ENCODE data around the gene GRIP1.
A peak's percentile ranks its signal among the peaks of the same experiment; 100 is the strongest.

The GRIP1 gene

GRCh38 chr12:66371982-66372381, 306.9 kb downstream of the GRIP1 start:
- no peaks in the 10 kb centered on the region for H3K4me1 Mint-ChIP-seq (ENCODE audit: low read depth)
- H3K36me3 Mint-ChIP-seq: peaks cover 28% of the 10 kb centered on the region
- H3K27ac Mint-ChIP-seq: no peak overlapping the region
- H3K4me3 Mint-ChIP-seq: no peak overlapping the region
- H3K9me3 Mint-ChIP-seq (ENCODE audit: low read depth): no peaks in the 10 kb centered on the region
- no peaks in the 10 kb centered on the region for H3K27me3 Mint-ChIP-seq

GRCh38 chr12:66367015-66367667, 311.7 kb downstream of the GRIP1 start:
- Mint-ChIP-seq H3K36me3 (peaks cover 32% of the 10 kb centered on the region), H3K4me3 (no peak overlapping the region), H3K27ac (no peak overlapping the region), H3K4me1 (ENCODE audit: low read depth) (no peaks in the 10 kb centered on the region), H3K27me3 (no peaks in the 10 kb centered on the region), H3K9me3 (ENCODE audit: low read depth) (no peaks in the 10 kb centered on the region)

- H3K27me3 Mint-ChIP-seq: no peaks in the 10 kb centered on the region
- no peaks in the 10 kb centered on the region for H3K4me1 Mint-ChIP-seq (ENCODE audit: low read depth)
- no peaks in the 10 kb centered on the region for H3K9me3 Mint-ChIP-seq (ENCODE audit: low read depth)
- no peak overlapping the region for H3K27ac Mint-ChIP-seq
- H3K36me3 Mint-ChIP-seq: peaks cover 26% of the 10 kb centered on the region
- no peak overlapping the region for H3K4me3 Mint-ChIP-seq
Observed at GRCh38 chr12:66365718-66366490, 313.0 kb downstream of the GRIP1 start.

DNA sequence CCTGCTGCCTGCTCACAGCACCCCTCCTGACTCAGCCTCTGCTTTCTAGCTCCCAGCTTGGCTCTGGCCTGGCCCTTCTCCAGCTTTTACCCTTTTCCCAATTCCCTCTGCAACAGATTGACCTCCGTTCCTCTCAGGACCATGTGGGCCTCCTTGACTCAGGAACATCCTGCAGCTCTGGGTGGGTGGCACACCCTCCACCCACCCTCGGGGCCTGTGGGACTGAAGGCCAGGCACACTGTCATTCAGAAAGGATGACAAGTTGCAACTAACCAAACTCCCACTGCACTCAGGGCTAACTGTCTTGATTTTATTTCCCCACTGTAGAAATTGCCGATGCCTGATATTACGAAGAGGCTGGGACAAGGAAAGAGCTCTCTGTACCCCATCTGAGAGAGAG, 317.2 kb downstream of the GRIP1 start:
- H3K36me3 Mint-ChIP-seq: peaks cover 11% of the 10 kb centered on the region
- H3K4me3 Mint-ChIP-seq: no peak overlapping the region
- no peaks in the 10 kb centered on the region for H3K9me3 Mint-ChIP-seq (ENCODE audit: low read depth)
- no peaks in the 10 kb centered on the region for H3K27me3 Mint-ChIP-seq
- no peaks in the 10 kb centered on the region for H3K4me1 Mint-ChIP-seq (ENCODE audit: low read depth)
- no peak overlapping the region for H3K27ac Mint-ChIP-seq

GRCh38 chr12:66359300-66359699, 319.6 kb downstream of the GRIP1 start:
- Mint-ChIP-seq H3K36me3 (peaks cover 3% of the 10 kb centered on the region), H3K9me3 (ENCODE audit: low read depth) (no peaks in the 10 kb centered on the region), H3K27me3 (no peaks in the 10 kb centered on the region), H3K27ac (no peak overlapping the region), H3K4me1 (ENCODE audit: low read depth) (no peaks in the 10 kb centered on the region), H3K4me3 (no peak overlapping the region)

GRCh38 chr12:66354291-66354690, 324.6 kb downstream of the GRIP1 start:
- Mint-ChIP-seq H3K27ac (no peak overlapping the region), H3K4me3 (no peak overlapping the region), H3K27me3 (no peaks in the 10 kb centered on the region)

DNA sequence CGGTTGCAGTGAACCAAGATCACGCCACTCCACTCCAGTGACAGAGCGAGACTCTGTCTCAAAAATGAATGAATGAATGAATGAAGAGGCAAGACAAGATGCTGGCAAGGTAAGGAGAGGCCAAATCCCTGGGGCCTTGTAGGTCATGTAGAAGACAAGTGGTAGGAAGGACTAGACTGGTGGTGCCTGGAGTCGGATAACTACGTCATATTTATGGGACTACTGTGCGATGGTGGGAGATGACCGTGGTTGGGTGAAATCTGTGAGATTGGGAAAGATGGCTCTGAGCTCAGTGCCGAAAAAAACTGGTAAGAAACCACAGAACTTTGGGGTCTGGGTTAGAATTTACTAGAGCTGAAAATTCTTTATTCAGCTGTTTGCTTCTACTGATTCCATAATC, 326.0 kb downstream of the GRIP1 start:
- Mint-ChIP-seq H3K9me3 (ENCODE audit: low read depth) (no peaks in the 10 kb centered on the region), H3K27ac (peak overlapping the region; percentile 2), H3K36me3 (peaks cover 12% of the 10 kb centered on the region), H3K4me1 (ENCODE audit: low read depth) (no peaks in the 10 kb centered on the region), H3K4me3 (no peak overlapping the region), H3K27me3 (no peaks in the 10 kb centered on the region)

More at GRCh38 chr12:66354291-66354690, 324.6 kb downstream of the GRIP1 start:
- Mint-ChIP-seq H3K4me1 (ENCODE audit: low read depth) (no peaks in the 10 kb centered on the region), H3K9me3 (ENCODE audit: low read depth) (no peaks in the 10 kb centered on the region), H3K36me3 (peaks cover 8% of the 10 kb centered on the region)

DNA sequence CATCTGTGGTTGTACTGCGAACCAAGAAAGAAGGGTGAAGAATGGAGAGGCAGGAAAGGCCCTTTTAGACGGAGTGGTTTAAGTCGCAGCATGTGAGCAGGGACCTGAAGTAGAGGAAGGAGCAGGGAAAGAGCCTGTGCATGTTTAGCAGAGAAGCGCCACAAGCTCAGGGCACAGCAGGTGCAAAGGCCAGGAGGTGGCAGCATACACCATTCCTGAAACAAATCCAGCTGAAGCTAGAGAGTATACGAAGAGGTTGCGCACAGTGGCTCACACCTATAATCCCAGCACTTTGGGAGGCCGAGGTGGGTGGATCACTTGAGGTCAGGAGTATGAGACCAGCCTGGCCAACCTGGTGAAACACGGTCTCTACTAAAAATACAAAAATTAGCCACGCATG, 326.7 kb downstream of the GRIP1 start:
- no peak overlapping the region for H3K4me3 Mint-ChIP-seq
- H3K36me3 Mint-ChIP-seq: peaks cover 12% of the 10 kb centered on the region
- H3K27ac Mint-ChIP-seq: no peak overlapping the region
- H3K9me3 Mint-ChIP-seq (ENCODE audit: low read depth): no peaks in the 10 kb centered on the region
- no peaks in the 10 kb centered on the region for H3K27me3 Mint-ChIP-seq
- H3K4me1 Mint-ChIP-seq (ENCODE audit: low read depth): no peaks in the 10 kb centered on the region

DNA sequence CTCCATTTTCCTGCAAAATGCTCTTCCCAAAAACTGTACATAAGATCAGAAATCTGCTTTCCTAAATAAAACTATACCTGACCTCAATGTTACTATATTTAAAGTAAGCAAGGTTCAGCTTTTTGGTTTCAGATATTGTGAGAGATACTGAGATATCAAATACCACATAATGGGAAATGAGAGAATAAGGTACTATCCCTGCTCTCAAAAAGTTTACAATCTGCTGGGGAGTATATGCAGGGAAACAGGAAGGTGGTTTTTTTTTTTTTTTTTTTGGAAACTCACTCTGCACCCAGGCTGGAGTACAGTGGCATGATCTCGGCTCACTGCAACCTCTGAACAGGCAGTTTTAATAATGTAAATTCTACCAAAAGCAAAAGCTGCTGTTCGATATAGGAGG, 327.6 kb downstream of the GRIP1 start:
- Mint-ChIP-seq H3K27ac (peak overlapping the region; percentile 28), H3K36me3 (peaks cover 16% of the 10 kb centered on the region), H3K9me3 (ENCODE audit: low read depth) (no peaks in the 10 kb centered on the region)

DNA sequence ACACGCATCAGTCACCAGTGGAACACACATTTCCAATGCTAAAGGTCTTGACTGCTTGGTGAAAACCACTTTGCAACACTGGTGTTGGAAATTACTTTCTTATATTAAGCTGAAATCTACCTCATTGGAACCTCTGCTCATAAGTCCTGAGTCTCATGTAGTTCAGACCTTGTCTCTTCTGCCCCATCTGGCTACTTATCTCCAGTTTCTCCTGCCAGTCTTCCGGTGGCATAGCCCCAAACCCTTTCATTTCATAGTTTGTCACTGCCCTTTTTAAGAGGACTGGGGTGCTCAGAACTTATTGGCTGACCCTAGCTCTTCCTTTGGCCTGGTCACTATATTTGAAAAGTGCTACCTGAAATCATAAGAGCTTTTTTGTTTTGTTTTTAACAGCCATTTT, 332.9 kb downstream of the GRIP1 start:
- Mint-ChIP-seq H3K4me3 (no peak overlapping the region), H3K27me3 (no peaks in the 10 kb centered on the region), H3K4me1 (ENCODE audit: low read depth) (peaks cover 27% of the 10 kb centered on the region), H3K36me3 (peaks cover 31% of the 10 kb centered on the region), H3K27ac (peak overlapping the region; percentile 64), H3K9me3 (ENCODE audit: low read depth) (no peaks in the 10 kb centered on the region)

More for the DNA sequence above, 327.6 kb downstream of the GRIP1 start:
- Mint-ChIP-seq H3K4me1 (ENCODE audit: low read depth) (no peaks in the 10 kb centered on the region), H3K27me3 (no peaks in the 10 kb centered on the region), H3K4me3 (no peak overlapping the region)

GRCh38 chr12:66345212-66345611, 333.7 kb downstream of the GRIP1 start:
- Mint-ChIP-seq H3K27ac (peak overlapping the region; percentile 62), H3K9me3 (ENCODE audit: low read depth) (no peaks in the 10 kb centered on the region), H3K27me3 (no peaks in the 10 kb centered on the region), H3K4me3 (no peak overlapping the region), H3K36me3 (peaks cover 37% of the 10 kb centered on the region), H3K4me1 (ENCODE audit: low read depth) (peaks cover 27% of the 10 kb centered on the region)

GRCh38 chr12:66341126-66341525, 337.8 kb downstream of the GRIP1 start:
- H3K36me3 Mint-ChIP-seq: peaks cover 48% of the 10 kb centered on the region
- no peak overlapping the region for H3K4me3 Mint-ChIP-seq
- H3K27me3 Mint-ChIP-seq: no peaks in the 10 kb centered on the region
- peaks cover 3% of the 10 kb centered on the region for H3K9me3 Mint-ChIP-seq (ENCODE audit: low read depth)
- no peak overlapping the region for H3K27ac Mint-ChIP-seq
- H3K4me1 Mint-ChIP-seq (ENCODE audit: low read depth): peaks cover 25% of the 10 kb centered on the region

- Mint-ChIP-seq H3K4me1 (ENCODE audit: low read depth) (peaks cover 15% of the 10 kb centered on the region), H3K36me3 (peaks cover 47% of the 10 kb centered on the region), H3K4me3 (no peak overlapping the region), H3K9me3 (ENCODE audit: low read depth) (peaks cover 3% of the 10 kb centered on the region), H3K27me3 (no peaks in the 10 kb centered on the region), H3K27ac (no peak overlapping the region)
Observed at GRCh38 chr12:66340131-66340530, 338.7 kb downstream of the GRIP1 start.

DNA sequence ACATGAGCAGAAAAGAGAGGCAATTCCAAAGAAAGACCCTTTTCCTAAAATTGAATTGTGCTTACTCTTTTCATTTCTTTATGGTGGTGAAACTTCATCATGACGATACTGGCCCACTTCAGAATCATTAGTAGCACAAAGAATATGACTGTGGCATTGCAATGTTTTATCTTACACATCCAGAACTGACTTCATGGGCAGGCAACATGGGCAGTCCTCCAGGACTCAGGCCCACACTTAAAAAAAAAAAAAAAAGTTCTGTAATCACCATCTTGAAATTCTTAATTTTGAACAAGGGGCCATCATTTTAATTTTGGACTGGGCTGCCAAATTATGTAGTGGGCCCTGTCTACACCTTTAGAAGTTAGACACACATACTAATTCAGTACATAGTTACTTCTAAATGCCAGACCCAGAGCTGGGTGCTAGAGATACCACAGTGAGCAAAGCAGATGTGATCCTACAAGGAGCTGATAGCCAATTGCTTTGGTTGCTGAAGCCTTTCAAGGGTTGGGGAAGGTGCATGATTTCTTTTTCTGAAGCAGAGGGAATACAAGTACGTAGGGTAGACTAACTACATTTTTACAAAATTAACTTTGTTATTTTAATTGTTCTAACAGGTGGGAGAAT, 341.4 kb downstream of the GRIP1 start:
- H3K4me1 Mint-ChIP-seq (ENCODE audit: low read depth): peaks cover 6% of the 10 kb centered on the region

GRCh38 chr12:66335746-66336145, 343.1 kb downstream of the GRIP1 start:
- H3K9me3 Mint-ChIP-seq (ENCODE audit: low read depth): peaks cover 3% of the 10 kb centered on the region
- H3K27me3 Mint-ChIP-seq: no peaks in the 10 kb centered on the region
- H3K4me3 Mint-ChIP-seq: no peak overlapping the region
- H3K27ac Mint-ChIP-seq: no peak overlapping the region
- peaks cover 39% of the 10 kb centered on the region for H3K36me3 Mint-ChIP-seq
- peaks cover 15% of the 10 kb centered on the region for H3K4me1 Mint-ChIP-seq (ENCODE audit: low read depth)

More for the DNA sequence above, 341.4 kb downstream of the GRIP1 start:
- peaks cover 3% of the 10 kb centered on the region for H3K9me3 Mint-ChIP-seq (ENCODE audit: low read depth)
- peaks cover 41% of the 10 kb centered on the region for H3K36me3 Mint-ChIP-seq
- no peaks in the 10 kb centered on the region for H3K27me3 Mint-ChIP-seq
- H3K27ac Mint-ChIP-seq: no peak overlapping the region
- H3K4me3 Mint-ChIP-seq: no peak overlapping the region

Data from activated naive CD8-positive, alpha-beta T cell (primary cell).